ENCODE results near the gene GGTLC2.

Gene GGTLC2

DNA sequence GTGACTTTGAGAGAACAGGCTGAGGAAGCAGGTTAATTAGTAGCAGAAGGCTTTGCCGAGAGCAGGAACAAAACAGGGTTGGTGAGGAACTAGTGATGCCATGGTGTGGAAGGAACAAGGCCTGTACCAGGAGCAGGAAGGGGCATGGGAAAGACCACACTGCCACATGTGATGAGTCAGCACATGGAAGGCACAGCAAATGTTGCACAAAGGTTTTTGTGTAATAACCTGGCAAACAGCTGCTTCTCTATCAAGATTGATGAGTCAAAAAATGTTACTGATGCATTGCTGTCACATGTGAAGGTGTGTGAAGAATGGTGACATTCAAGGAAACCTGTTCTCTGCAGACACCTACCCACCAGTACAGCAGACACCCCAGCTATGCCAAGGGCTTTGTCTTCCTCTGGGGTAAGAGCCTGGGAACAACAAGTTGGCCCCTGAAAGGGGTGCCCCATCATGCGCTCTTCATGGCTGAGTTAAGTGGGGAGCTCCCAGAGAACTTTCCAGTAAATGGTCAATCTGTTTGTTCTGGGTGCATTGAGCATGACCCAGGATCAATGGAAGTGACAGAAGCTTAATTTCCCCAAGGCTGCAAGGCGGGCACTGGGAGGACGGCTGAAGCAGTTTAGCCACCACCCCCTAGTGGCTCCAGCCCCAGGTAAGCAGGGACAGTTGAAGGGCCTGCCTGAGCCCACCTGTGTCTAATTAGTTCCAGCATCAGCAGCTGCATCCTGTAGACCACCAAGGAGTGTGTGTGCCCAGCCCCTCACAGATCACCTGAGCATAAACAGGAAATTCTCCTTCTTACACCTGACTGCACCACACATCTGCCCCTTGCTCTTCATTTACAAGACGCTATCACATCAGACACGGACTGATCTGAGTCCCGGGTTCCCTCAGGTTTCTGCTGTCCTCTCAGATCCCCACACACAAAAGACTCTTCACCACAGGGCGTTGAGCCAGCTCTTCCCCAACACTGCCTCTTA, 47.6 kb downstream of the GGTLC2 start:
- DNase-seq (ENCODE audit: low spot score), result no peak

- DNase-seq (ENCODE audit: low spot score), result peak; percentile 63
Observed at GRCh38 chr22:22692707-22693530, 48.5 kb downstream of the GGTLC2 start.

- no peak for DNase-seq (ENCODE audit: low spot score)
Observed at GRCh38 chr22:22693531-22693884, 49.1 kb downstream of the GGTLC2 start.

- DNase-seq (ENCODE audit: low spot score), result no peak
Observed at GRCh38 chr22:22694106-22694505, 49.7 kb downstream of the GGTLC2 start.

GRCh38 chr22:22696104-22696503, 51.7 kb downstream of the GGTLC2 start:
- no peak for DNase-seq (ENCODE audit: low spot score)
